GM19025 (cell line): ENCODE data around the gene OR51A7.
"Not testable (repeated sequence)": the region's sequence is repeated elsewhere in the genome, so short reads cannot be mapped to it uniquely, and the experiment has no call there.

Experiments
- ATAC-seq: cut with Tn5 transposase; IDR thresholded peaks from one replicate; pipeline ENCODE4 v1.9.1; 2021; ENCODE audit warnings: mild to moderate bottlenecking, low read depth, moderate library complexity; ENCODE audit not compliant: unreplicated experiment

The OR51A7 gene, protein sequence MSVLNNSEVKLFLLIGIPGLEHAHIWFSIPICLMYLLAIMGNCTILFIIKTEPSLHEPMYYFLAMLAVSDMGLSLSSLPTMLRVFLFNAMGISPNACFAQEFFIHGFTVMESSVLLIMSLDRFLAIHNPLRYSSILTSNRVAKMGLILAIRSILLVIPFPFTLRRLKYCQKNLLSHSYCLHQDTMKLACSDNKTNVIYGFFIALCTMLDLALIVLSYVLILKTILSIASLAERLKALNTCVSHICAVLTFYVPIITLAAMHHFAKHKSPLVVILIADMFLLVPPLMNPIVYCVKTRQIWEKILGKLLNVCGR

GRCh38 chr11:4903484-4903883, at the start of gene OR51A7:
OR51A7 (plus strand) TSS chr11:4903783; CDS start chr11:4907370, 3,587 bp downstream.
- no peak for ATAC-seq

DNA sequence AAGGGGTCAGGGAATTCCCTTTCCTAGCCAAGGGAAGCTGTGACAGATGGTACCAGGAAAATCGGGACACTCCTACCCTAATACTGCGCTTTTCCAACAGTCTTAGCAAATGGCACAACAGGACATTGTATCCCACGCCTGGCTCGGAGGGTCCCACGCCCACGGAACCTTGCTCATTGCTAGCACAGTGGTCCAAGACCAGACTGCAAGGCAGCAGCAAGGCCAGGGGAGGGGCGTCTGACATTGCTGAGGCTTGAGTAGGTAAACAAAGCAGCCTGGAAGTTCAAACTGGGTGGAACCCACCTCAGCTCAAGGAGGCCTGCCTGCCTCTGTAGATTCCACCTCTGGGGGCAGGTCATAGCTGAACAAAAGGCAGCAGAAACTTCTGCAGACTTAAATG, 49.3 kb upstream of the OR51A7 start:
- ATAC-seq, result not testable (repeated sequence)

DNA sequence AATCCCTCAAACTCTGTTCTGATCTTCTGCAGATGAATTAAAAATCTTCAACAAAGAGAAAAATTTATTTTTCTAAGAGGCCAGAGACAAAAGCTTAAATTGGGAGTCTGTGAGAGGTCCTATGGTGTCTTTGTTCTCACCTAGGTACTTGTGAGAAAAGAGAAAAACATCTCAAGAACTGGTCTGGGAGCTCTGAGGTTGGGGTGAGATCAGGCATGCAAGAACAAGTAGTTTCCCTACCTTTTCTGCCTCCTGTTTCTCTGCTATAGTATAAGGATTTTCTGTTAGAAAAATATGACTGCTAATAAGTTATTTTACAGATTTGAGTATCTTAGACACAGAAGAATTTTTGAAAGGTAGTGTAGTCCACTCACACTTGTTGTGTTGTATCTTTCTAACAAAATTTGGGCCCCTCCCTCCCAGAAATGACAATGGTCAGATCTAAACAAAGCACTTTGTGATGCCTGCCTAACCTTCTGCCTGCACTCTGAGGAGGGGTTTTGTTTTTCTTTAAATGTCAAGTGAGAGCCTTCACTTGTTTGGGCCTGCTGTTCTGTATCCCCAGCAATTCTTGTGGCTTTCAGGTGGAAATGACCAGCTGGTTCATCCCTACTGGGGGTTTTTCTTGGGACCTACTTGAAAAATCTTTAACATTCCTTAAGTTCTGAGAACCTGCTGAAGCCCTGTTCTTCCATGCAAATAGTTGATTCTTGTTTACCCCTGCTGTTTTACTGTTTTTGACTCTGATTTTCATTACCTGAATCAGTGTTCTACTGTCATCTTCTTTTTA, 40.9 kb upstream of the OR51A7 start:
- no peak for ATAC-seq

DNA sequence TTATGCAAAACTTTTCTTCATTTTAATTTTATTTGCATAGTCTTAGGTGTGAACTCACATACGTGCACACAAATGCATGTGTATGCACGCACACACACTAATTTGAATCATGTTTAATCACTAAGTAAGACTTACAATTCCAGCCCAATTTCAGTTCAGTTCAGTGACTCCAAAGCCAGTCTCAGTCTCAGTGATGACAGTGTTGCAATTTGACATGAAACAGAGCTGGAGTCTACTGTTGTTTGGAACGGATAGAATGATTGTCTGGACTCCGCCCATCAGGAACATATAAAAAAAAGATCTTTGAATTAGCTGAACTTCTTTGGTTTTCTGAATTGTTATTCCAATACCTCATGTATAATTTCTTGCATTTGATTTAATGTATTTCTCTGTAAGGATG, 39.7 kb upstream of the OR51A7 start:
- no peak for ATAC-seq

DNA sequence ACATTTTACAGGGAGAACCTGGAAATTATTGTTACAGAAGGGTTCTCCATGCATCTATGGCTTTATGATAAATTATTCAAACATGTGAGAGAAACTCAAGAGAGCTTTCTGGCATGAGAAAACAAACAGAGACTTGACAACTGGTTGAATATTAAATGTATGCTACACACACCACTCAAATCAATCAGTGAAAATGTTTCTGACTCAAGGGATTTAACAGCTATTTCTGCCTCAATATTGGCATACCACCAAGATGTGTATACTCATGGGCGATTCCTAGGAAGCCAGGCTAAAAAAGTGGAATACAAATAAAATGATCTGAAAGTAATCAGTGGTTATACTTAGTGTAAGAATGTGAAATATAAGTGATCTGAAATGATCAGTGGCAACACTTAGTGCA, 37.7 kb upstream of the OR51A7 start:
- no peak for ATAC-seq

GRCh38 chr11:4881188-4881587, 22.4 kb upstream of the OR51A7 start:
- no peak for ATAC-seq

GRCh38 chr11:4881860-4882500, 21.6 kb upstream of the OR51A7 start, which contains the start of gene OR51T1:
OR51T1 (plus strand) TSS chr11:4881900; CDS start chr11:4881900, 0 bp downstream.
- no peak for ATAC-seq

GRCh38 chr11:4882543-4882942, 21.0 kb upstream of the OR51A7 start:
- ATAC-seq, result no peak

GRCh38 chr11:4884361-4884760, 19.2 kb upstream of the OR51A7 start:
- no peak for ATAC-seq

DNA sequence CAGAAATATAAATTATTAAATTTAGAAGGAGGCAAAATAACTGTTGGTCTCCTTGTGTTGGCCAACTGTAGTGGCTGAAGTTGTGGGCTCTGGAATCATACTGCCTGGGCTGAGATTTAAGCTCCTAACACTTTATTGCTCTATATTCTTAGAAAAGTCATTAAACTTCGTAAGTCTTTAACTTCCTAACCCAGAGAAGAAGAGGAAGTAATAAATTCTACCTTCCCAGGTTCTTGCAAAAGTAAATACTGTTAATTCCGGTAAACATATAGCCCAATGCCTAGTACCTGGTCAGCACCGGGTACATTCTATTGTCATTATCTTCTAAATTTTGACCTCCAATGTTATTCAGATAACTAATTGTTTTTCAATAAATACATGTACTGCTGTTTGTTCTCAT, 17.4 kb upstream of the OR51A7 start:
- no peak for ATAC-seq

- ATAC-seq, result no peak
These were observed 16.0 kb upstream of the OR51A7 start for GRCh38 chr11:4887591-4887990.

DNA sequence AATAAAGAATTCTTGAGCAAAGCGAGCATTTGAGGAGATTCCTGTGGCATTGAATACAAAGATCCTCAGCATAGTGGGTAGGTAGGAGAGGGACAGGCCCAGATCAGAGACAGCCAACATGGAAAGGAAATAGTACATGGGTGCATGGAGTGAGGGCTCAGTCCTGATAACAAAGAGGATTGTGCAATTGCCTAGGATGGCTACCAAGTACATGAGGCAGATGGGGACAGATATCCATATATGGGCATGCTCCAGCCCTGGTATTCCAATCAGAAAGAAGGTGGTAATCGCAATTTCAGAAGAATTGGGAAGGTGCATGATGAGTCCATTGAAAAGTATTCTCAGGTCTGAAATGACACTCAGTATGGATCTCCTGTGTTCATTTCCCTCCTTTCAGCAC, 13.3 kb upstream of the OR51A7 start:
- ATAC-seq, result no peak

- ATAC-seq, result no peak
These were observed 11.5 kb upstream of the OR51A7 start for GRCh38 chr11:4891996-4892640.

- ATAC-seq, result no peak
These were observed 13.0 kb downstream of the OR51A7 start for GRCh38 chr11:4916581-4916980.

DNA sequence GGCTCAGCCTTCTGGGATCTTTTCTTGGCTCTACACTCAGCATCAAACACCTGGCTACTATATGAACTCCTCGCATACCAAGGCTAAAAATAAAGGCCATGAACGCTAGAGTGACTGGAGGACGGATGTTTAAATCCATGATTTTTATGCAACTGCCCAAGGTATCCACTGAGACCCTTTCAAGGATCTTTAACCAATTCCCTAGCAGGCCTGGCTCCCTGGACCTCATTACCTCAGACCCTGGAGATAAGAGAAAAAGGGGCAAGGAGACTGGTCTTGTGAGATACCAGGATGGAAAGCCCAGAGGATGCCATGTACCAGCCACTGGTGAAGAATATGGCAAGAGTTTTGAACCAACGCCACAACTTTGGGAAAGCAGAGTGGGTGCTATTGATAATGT, 15.7 kb downstream of the OR51A7 start, which contains the start of gene OR51G2:
TSS of gene OR51G2 (minus strand) at position 101 of the 400 bp plus-strand sequence. CDS start 3,687 bp downstream, outside the sequence.
- no peak for ATAC-seq

DNA sequence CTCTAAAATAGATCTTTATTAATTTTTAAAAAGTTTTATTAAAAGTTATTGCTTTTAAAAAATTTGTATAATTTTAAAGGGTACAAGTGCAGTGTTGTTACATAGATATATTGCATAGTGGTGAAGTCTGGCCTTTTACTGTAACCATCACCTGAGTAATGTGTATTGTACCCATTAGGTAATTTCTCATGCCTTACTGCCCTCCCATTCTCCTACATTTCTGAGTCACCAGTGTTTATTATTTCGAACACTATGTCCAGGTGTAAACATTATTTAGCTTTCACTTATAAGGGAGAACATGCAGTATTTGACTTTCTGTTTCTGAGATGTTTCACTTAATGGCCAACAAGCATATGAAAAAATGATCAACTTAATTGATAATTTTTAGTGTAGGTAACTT, 18.2 kb downstream of the OR51A7 start:
- ATAC-seq, result no peak

GRCh38 chr11:4922304-4922703, 18.7 kb downstream of the OR51A7 start:
- ATAC-seq, result no peak

GRCh38 chr11:4924239-4924638, 20.7 kb downstream of the OR51A7 start, which contains the start of gene OR51G1:
OR51G1 (minus strand) TSS chr11:4924339; CDS start chr11:4924339, 0 bp downstream.
- ATAC-seq, result no peak

DNA sequence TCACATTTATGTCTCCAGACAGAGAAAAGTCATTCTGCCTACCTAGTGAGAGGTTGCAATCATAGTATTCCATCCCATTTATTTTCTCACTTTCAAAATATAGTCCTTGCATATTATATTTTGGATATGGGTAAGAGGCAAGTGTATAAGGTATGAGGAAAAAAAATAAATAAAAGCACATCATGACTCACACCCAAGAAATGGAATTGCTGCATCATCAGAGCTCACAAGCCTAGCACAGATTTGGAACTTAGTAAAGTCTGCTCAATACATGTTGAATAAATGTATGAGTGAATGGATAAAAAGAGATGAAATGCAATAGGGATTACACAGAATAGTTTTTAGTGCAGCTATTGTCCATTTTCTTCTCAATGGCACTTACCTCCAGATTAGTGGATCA, 23.0 kb downstream of the OR51A7 start:
- ATAC-seq, result no peak

DNA sequence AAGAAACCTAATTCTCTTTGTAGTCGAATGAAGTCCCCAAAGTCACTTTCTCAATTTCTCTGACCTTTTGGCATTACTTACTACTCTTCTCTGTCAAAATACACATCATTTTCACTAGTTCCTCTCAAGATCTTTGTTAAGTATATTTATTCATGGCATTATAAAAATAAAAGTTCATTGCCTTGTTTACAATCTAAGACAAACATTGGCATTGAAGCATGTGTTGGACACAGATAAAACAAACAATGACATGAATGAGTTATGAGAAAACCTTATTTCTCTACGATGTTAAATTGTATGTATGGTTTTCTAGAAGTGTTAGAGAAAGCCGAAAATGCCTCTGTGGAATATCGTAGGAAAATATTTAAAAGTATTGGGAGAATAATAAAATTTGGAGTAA, 29.2 kb downstream of the OR51A7 start:
- no peak for ATAC-seq

DNA sequence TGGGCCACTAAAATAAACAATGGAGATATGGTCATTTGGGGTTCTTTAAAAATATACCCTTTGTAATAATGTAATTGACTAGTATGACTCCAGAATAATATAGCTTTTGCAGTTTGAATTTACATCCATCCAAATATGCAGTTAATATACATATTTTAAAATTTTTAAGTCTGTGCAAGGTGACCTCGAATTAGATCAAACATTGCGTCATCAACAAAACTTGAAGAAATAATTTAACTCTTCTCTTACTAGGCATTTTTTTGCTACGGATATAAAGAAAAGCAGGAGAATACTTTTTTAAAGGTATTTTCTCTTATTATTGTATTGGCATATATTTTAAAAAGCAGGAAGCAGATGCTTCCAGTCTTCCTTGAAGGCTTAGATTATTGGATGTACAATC, 33.2 kb downstream of the OR51A7 start:
- ATAC-seq, result no peak
